Measurements from ENCODE around the gene LTBP2.
"Not testable (repeated sequence)": the region's sequence is repeated elsewhere in the genome, so short reads cannot be mapped to it uniquely, and the experiment has no call there.

The LTBP2 gene

GRCh38 chr14:74555476-74556050 is 56.5 kb downstream of the LTBP2 start:
- in situ Hi-C loops (cut with MboI; ENCODE audit: low sequenced_read_pairs): no loop called here

GRCh38 chr14:74554742-74555362 is 57.2 kb downstream of the LTBP2 start:
- in situ Hi-C loops (cut with MboI; ENCODE audit: low sequenced_read_pairs): no loop called here

GRCh38 chr14:74552623-74553022 is 59.4 kb downstream of the LTBP2 start:
- in situ Hi-C loops (cut with MboI; ENCODE audit: low sequenced_read_pairs): no loop called here

- in situ Hi-C loops (cut with MboI; ENCODE audit: low sequenced_read_pairs): no loop called here
These were observed 60.3 kb downstream of the LTBP2 start for GRCh38 chr14:74551431-74552371.

GRCh38 chr14:74551001-74551400 is 61.0 kb downstream of the LTBP2 start:
- in situ Hi-C loops (cut with MboI; ENCODE audit: low sequenced_read_pairs): no loop called here

- in situ Hi-C loops (cut with MboI; ENCODE audit: low sequenced_read_pairs): no loop called here
These were observed 62.0 kb downstream of the LTBP2 start for GRCh38 chr14:74550071-74550470.

GRCh38 chr14:74549588-74549987 is 62.4 kb downstream of the LTBP2 start:
- in situ Hi-C loops (cut with MboI; ENCODE audit: low sequenced_read_pairs): no loop called here

GRCh38 chr14:74548881-74549280 is 63.2 kb downstream of the LTBP2 start:
- in situ Hi-C loops (cut with MboI; ENCODE audit: low sequenced_read_pairs): no loop called here

GRCh38 chr14:74547331-74547927 is 64.6 kb downstream of the LTBP2 start:
- in situ Hi-C loops (cut with MboI; ENCODE audit: low sequenced_read_pairs): no loop called here

- in situ Hi-C loops (cut with MboI; ENCODE audit: low sequenced_read_pairs): no loop called here
These were observed 65.6 kb downstream of the LTBP2 start for GRCh38 chr14:74546416-74546815.

GRCh38 chr14:74545386-74545785 is 66.7 kb downstream of the LTBP2 start:
- in situ Hi-C loops (cut with MboI; ENCODE audit: low sequenced_read_pairs): no loop called here

- in situ Hi-C loops (cut with MboI; ENCODE audit: low sequenced_read_pairs): no loop called here
These were observed 68.1 kb downstream of the LTBP2 start for GRCh38 chr14:74543771-74544438.

GRCh38 chr14:74542056-74542685 is 69.9 kb downstream of the LTBP2 start:
- in situ Hi-C loops (cut with MboI; ENCODE audit: low sequenced_read_pairs): no loop called here

- in situ Hi-C loops (cut with MboI; ENCODE audit: low sequenced_read_pairs): no loop called here
These were observed 70.8 kb downstream of the LTBP2 start for GRCh38 chr14:74541225-74541624.

- in situ Hi-C loops (cut with MboI; ENCODE audit: low sequenced_read_pairs): no loop called here
These were observed 72.5 kb downstream of the LTBP2 start for GRCh38 chr14:74539503-74539902.

- in situ Hi-C loops (cut with MboI; ENCODE audit: low sequenced_read_pairs): no loop called here
These were observed 73.3 kb downstream of the LTBP2 start for GRCh38 chr14:74538411-74539391.

GRCh38 chr14:74536336-74536735 is 75.7 kb downstream of the LTBP2 start:
- in situ Hi-C loops (cut with MboI; ENCODE audit: low sequenced_read_pairs): not testable (repeated sequence)

- in situ Hi-C loops (cut with MboI; ENCODE audit: low sequenced_read_pairs): no loop called here
These were observed 76.2 kb downstream of the LTBP2 start for GRCh38 chr14:74535756-74536325.

- in situ Hi-C loops (cut with MboI; ENCODE audit: low sequenced_read_pairs): no loop called here
These were observed 78.5 kb downstream of the LTBP2 start for GRCh38 chr14:74533576-74533975.

All from HL-60/S4 (cell line).